ENCODE measurements around the gene ATP13A1.

The ATP13A1 gene

DNA sequence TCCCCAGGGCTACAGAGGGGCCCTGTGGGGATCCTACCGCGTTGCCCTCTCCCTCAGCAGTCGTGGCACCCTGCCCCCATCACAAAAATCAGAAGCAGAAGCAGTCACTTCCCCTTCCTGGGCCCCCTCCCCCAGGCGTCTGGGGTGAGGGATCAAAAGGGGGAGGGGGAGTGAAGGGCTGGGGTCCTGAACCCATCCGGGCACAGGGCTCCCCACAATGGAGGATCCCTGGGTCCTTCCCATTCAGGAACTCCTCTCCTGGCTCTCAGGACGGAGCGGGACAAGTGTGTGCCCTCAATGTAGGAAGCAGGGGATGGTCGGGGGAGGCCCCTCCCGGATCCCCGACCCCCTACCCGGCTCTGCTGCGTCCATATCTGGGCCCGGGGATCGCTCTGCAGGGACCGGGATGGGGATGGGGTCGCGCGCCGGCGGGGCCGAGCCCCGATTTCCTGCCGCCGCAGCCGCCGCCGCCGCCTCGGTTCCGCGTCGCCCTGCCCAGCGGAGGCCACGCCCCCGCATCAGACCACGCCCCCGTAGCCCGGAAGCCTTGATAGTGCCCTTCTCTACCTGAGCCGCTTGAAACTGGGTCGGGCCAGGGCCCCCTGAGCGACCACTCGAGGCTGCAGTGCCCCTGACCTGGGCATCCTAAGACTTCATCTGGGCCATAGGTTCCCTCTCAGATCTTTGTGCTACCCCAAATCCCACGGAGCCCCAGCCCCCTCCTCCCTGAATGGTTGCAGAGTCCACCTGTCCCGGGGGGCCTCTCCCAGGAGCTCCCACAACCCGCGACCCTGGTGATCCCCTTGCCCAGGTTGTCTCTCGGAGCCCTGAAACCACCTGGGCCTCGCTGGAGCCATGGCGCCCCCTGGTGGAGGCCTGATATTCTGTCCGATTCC lies 20.1 kb downstream of the ATP13A1 start, which contains the start of gene GMIP:
Gene GMIP (minus strand): TSS at position 500 of the 896 bp plus-strand sequence. CDS start 128 bp downstream, at position 372.
- DNase-seq (ENCODE audit: low spot score) = peak; percentile 45

DNA sequence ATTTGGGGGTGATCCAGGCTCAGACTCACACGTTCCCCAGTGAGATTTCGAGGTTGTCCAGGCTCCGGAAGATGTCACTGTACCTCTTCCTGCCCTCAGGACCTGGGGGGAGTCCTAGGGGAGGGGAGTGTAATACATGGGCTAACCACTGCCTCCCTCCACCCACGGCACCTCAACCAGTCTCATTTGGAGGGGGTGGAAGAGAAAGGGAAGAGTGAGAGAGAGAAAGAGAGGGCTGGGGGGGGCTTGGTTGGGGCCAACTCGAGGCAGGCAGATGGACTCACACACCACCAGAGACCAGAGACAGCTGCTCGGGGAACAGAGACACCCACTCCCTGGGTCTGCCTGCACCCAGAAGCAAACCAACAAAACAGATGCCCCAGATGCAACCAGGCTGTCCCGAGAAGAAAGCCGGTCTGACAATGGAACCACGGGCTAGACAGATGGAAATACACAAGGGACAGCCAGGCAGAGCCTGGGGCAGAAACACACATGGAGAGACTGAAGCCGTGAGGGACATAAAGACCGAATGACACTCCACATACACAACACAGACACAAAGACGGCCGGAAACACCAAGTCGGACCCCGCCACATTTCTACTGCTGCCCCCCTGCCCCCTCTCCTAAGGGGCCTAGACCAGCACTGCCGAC lies 20.8 kb downstream of the ATP13A1 start:
- peak; percentile 23 for DNase-seq (ENCODE audit: low spot score)

DNA sequence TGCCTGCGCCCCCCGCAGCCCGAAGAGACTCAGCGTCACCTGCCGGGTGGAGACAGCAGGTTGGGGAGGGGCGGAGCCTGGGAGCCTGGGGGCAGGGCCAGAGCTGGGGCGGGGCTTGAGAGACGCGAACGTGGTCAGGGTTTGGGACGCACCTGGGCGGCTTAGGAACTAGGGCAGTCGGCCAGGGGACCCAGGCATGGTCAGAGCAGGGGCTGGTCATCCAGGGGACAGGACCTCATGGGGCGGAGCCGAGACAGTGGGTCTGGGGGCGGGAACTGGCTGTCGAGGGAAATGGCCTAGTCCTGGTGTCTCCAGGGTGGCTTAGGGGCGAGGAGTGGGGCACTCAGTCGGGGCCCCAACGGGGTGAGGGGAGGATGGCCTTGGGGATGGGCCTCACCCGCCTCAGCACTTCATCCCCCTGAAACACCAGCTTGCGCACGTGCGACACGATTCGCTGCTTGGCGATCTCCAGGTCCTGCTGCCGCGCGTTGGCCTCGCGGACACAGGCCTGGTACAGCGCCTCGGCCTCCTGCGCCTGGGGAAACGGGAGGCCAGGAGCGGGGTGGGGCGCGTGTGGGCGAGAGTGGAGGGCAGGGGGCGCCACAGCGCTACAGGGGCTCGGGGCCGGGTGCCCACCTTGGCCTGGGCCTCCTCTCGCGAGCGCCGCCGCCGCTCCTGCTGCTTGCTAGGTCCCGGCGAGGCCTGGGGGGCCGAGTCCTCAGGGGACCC lies 25.8 kb downstream of the ATP13A1 start:
- no peak for DNase-seq (ENCODE audit: low spot score)

GRCh38 chr19:19637186-19637522 lies 26.3 kb downstream of the ATP13A1 start:
- no peak for DNase-seq (ENCODE audit: low spot score)

DNA sequence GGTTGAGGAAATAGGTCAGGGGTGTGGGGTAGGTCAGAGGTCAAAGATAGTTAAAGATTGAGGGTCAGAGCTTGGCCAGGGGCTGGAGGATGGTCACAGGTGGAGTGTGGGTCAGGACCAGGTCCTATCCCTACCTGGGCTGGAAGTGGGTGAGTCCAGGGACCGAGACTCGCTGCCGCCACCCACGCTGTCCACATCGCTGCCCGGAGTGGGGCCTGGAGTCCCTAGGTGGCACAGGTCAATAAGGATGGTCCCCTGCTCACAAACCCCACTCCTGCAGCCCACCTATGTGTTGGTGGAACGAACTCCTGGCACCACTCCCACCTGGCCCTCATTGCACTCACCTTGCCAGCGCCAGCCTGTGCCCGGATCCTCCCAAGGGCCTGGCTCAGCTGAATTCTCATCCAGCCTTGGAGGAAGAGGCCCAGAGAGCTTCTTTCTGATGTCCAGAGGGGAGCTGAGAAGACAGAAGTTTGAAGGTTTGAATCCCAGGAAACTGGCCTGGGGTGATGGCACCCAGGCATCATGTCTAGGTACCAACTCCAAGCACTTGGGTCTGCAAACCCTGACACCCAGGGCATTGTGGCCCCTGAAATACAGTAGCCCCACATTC lies 26.8 kb downstream of the ATP13A1 start:
- no peak for DNase-seq (ENCODE audit: low spot score)

DNA sequence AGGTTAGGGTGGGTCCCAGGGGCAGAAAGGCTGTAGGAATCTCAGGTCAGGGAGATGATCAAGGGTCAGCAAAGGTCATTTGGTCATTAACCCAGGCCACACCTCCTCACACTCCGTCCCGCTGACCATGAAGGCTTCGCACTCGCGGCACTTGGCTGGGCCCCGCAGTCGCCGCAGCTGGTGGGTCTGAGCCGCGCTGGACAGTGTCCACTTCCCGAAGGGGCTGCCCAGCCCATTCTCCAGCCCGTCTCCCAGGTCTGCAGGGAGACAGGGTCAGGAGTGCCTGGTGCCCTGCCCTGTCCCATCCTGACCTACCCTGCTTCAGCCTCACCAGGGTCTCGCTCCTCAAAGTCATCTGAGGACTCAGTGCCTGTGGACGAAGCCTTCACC lies 28.2 kb downstream of the ATP13A1 start:
- no peak for DNase-seq (ENCODE audit: low spot score)

DNA sequence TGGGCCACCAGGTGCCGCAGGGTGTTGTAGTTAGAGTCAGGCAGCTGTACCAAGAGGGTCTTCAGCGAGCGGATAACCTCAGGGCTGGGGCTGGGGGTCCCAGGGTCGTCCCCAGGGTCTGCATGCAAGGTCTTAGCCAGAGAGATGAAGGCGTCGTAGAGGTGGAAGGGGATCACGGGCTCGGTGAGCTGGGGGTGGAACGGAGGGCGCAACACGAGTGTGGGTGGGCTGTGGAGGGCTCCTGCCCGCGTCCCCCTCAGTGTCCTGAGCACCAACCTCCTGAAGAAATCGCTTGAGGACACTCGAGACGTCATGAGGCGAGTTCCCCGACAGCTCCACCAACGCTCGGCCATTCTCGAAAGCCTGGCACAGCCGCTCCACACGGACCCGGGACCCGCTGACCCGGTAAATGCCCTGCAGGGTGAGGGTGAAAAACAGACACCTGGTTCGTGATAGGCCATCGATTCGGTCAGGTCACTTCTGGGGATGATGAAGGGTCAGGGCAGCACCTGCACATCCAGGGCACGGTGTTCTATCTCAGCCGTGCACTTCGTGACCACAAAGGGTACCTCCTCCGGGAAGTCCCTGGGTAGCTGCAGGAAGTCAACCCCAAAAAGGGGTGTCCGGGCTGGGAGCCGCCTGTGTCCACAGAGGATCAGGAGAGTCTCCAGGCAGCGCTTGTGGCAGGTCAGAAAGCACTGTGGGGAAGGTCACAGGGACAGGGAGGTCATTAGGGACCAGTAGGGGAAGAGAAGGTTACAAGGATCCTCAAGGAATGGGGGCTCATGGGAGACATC lies 28.8 kb downstream of the ATP13A1 start:
- no peak for DNase-seq (ENCODE audit: low spot score)

DNA sequence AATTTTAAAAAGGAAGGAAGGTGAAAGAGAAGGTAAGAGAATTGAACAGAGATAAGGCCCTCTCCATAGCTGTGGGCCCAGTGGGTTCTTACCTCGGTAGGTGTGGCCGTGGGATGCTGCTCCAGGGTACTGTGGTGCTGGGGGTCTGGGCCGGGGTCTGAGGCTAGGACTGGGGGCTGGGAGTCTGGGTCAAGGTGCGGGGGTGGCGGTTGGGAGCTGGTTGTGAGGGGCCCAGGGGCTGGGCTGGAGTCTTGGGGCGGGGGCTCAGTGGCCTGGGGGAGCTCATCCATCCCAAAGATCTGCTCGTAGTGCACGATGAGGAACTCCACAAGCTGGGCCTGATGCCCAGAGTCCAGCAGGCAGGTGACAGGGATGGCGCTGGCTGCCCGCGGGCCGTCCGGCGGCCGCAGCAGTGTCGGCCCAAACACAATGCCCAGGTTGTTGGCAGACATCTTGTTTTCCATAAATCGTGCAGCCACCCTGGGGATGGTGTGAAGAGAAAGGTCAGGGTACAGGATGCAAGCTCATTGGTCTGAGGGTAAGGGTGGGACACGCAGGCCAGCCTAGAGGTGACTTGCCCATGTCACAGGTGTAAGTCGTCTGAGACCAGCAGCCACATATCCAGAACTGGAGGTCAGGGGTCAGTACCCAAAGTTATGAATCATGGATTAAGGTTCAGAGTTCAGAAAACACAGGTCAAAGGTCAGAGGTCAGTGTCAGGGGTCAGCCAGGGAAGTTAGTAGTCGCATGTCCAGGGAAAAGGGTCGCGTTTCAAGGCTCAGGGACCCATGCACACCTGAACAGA lies 29.6 kb downstream of the ATP13A1 start:
- DNase-seq (ENCODE audit: low spot score) = no peak

GRCh38 chr19:19632661-19633060 lies 30.8 kb downstream of the ATP13A1 start:
- no peak for DNase-seq (ENCODE audit: low spot score)

DNA sequence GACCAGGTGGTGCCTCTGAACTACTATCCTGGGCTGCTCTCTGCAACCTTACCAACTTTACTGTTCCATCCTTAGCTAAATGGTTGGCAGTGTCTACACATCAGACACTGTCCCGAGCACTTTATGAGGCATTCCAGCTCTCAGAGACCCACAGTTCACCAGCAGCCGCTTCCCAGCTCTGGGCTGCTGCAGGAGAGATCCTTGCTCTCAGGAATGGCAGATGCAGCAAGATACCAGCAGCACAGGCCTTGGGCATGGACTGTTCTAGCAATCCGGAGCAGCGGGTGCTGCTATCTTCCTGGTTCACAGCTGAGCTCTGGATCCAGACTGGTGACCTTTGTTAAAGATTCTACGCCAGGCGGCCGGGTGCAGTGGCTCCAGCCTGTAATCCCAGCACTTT lies 32.1 kb downstream of the ATP13A1 start:
- no peak for DNase-seq (ENCODE audit: low spot score)

DNA sequence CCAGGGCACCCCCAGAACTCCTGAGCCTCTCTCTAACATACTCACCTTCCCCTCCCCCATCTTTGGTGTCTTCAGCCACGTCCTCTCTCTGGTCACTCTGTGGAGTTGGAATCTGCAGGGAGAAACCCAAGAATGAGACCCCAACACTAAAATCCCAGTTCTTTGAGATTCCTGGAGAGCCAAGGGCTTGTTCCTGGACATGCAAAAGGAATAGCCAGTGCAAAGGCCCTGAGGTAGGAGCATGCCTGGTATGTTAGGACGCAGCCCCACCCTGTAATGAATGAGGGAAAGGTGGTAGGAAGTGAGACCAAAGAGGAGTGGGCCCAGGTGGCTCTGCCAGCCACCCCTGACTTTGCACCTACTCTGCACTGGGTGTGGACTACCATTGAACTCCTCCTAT lies 33.0 kb downstream of the ATP13A1 start:
- DNase-seq (ENCODE audit: low spot score) = no peak

GRCh38 chr19:19630062-19630414 lies 33.4 kb downstream of the ATP13A1 start:
- DNase-seq (ENCODE audit: low spot score) = no peak

DNA sequence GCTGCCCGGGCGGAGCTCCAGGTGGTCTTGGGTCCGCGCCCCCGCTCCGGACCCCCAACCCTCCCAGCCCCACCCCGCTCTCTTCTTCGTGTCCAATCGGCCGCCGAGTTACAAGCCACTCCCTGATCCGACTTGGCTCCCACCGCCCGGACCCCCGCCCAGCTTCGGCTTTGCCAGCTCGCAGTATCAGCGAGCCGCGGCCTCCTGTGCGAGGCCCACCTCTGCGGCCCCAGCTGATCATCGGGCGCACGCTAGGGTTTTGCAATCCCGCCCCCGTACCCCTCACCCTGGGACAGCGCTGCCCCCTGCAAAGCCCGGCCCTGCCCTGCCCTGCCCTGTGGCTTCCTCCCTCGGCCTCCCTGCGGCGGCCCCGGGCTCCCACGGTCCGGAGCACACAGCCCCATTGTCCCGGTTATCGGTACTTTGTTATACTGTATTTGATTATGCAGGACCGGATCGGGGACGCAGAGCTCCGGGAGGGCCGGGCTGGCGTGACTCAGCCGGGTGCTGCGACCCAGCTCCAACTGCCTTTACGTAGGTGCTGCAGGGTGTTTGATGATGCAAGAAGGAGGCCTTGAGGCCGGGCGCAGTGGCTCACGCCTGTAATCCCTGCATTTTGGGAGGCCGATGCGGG lies 34.9 kb downstream of the ATP13A1 start:
- no peak for DNase-seq (ENCODE audit: low spot score)

GRCh38 chr19:19627621-19628500 lies 35.6 kb downstream of the ATP13A1 start, which contains the start of gene LPAR2:
LPAR2 (minus strand) TSS chr19:19628220; CDS start chr19:19627275, 945 bp downstream.
- DNase-seq (ENCODE audit: low spot score) = no peak

DNA sequence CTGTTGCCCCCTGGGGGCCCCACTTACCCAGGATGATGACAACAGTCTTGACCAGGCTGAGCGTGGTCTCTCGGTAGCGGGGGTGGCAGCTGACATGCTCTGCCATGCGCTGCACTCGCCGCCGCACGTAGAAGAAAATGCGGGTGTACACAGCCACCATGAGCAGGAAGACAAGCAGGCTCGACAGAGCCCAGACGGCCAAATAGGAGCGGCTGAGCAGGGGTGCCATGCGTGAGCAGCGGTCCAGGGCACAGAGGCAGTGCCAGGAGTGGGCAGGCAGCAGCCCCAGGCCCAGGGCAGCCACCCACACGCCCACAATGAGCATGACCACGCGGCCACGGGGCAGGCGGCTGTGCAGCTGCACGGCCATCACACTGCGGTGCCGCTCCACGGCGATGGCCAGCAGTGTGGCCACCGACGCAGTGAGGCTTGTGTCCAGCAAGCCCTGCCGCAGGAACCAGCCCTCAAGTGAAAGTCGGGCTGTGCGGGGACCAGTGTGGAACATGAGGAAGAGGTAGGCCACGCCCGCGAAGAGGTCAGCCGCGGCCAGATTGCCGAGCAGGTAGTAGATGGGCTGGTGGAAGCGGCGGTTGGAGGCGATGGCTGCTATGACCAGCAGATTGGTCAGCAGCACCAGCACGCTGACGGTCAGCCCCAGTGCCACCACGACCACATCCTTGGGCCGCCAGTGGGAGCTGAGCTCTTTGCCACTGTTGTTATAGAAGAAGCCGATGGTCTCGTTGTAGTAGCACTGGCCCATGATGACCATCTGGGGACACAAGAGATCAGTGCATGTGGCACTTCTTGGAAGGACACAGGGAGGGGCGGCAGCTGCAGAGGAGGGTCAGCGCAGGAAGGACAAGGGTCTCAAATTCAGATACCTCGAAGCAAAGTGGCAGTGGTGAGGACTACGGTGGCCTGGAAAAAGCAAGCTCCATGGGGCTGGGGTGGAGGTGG lies 36.7 kb downstream of the ATP13A1 start:
- no peak for DNase-seq (ENCODE audit: low spot score)

- DNase-seq (ENCODE audit: low spot score) = no peak
These were observed 39.4 kb downstream of the ATP13A1 start for GRCh38 chr19:19624032-19624570.

DNA sequence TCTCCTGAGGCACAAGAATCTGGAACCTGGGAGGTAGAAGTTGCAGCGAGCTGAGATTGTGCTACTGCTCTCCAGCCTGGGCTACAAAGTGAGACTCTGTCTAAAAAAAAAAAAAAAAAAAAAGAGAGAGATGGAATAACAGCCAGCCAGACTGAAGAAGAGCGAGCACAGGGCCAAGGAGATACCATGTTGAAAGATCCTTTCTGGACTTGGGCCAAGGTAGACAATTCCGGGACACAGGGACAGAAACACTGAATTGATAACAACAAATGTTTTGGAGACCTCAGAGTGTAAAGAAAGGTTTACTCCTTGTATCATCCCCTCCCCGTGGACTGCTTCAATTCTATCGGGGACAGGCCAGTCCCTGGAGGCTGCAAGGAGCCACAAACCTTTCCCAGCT lies 40.1 kb downstream of the ATP13A1 start:
- no peak for DNase-seq (ENCODE audit: low spot score)

GRCh38 chr19:19619849-19620210 lies 43.6 kb downstream of the ATP13A1 start:
- DNase-seq (ENCODE audit: low spot score) = no peak
